Measurements from ENCODE around the gene ICAM1.
"Not testable (repeated sequence)": the region's sequence is repeated elsewhere in the genome, so short reads cannot be mapped to it uniquely, and the experiment has no call there.

Gene ICAM1

GRCh38 chr19:10231612-10232228, 39.2 kb upstream of the ICAM1 start:
- no peak for TF ChIP-seq ZNF274 (IDR thresholded peaks at IDR 0.05; ENCODE audit: low read depth, low read length)
- peak overlapping the region; percentile 21; the same call in 1 of the 2 replicates for H3K4me3 ChIP-seq (ENCODE audit: low read length)

GRCh38 chr19:10233946-10234345, 37.0 kb upstream of the ICAM1 start:
- no peak overlapping the region for H3K4me3 ChIP-seq (ENCODE audit: low read length)
- TF ChIP-seq ZNF274 (IDR thresholded peaks at IDR 0.05; ENCODE audit: low read depth, low read length): no peak

GRCh38 chr19:10235003-10235402, 35.9 kb upstream of the ICAM1 start:
- TF ChIP-seq ZNF274 (IDR thresholded peaks at IDR 0.05; ENCODE audit: low read depth, low read length): no peak
- H3K4me3 ChIP-seq (ENCODE audit: low read length): no peak overlapping the region

- not testable (repeated sequence) for H3K4me3 ChIP-seq (ENCODE audit: low read length)
These were observed 35.5 kb upstream of the ICAM1 start for GRCh38 chr19:10235409-10235808.

- H3K4me3 ChIP-seq (ENCODE audit: low read length): no peak overlapping the region
- no peak for TF ChIP-seq ZNF274 (IDR thresholded peaks at IDR 0.05; ENCODE audit: low read depth, low read length)
These were observed 33.2 kb upstream of the ICAM1 start for GRCh38 chr19:10237702-10238101.

GRCh38 chr19:10238172-10238783, 32.6 kb upstream of the ICAM1 start:
- TF ChIP-seq ZNF274 (IDR thresholded peaks at IDR 0.05; ENCODE audit: low read depth, low read length): no peak
- H3K4me3 ChIP-seq (ENCODE audit: low read length): no peak overlapping the region

- not testable (repeated sequence) for H3K4me3 ChIP-seq (ENCODE audit: low read length)
These were observed 29.0 kb upstream of the ICAM1 start for GRCh38 chr19:10241826-10242449.

- H3K4me3 ChIP-seq (ENCODE audit: low read length): no peak overlapping the region
- TF ChIP-seq ZNF274 (IDR thresholded peaks at IDR 0.05; ENCODE audit: low read depth, low read length): no peak
These were observed 27.3 kb upstream of the ICAM1 start for GRCh38 chr19:10243606-10244005.

GRCh38 chr19:10245189-10245939, 25.6 kb upstream of the ICAM1 start:
- no peak for TF ChIP-seq ZNF274 (IDR thresholded peaks at IDR 0.05; ENCODE audit: low read depth, low read length)
- H3K4me3 ChIP-seq (ENCODE audit: low read length): no peak overlapping the region

GRCh38 chr19:10246511-10246910, 24.4 kb upstream of the ICAM1 start:
- no peak for TF ChIP-seq ZNF274 (IDR thresholded peaks at IDR 0.05; ENCODE audit: low read depth, low read length)

GRCh38 chr19:10251792-10252694, 18.9 kb upstream of the ICAM1 start, which contains the start of gene MRPL4:
MRPL4 (plus strand) TSS chr19:10252214; CDS start chr19:10252254, 40 bp downstream.
- peak within 1 kb of the TSS; percentile 66 for H3K4me3 ChIP-seq (ENCODE audit: low read length)
- TF ChIP-seq ZNF274 (IDR thresholded peaks at IDR 0.05; ENCODE audit: low read depth, low read length): no peak

More at GRCh38 chr19:10246511-10246910, 24.4 kb upstream of the ICAM1 start:
- H3K4me3 ChIP-seq (ENCODE audit: low read length): no peak overlapping the region

GRCh38 chr19:10252707-10253106, 18.2 kb upstream of the ICAM1 start:
- peak overlapping the region; percentile 66 for H3K4me3 ChIP-seq (ENCODE audit: low read length)
- no peak for TF ChIP-seq ZNF274 (IDR thresholded peaks at IDR 0.05; ENCODE audit: low read depth, low read length)

- no peak overlapping the region for H3K4me3 ChIP-seq (ENCODE audit: low read length)
- no peak for TF ChIP-seq ZNF274 (IDR thresholded peaks at IDR 0.05; ENCODE audit: low read depth, low read length)
These were observed 16.7 kb upstream of the ICAM1 start for GRCh38 chr19:10254244-10254643.

GRCh38 chr19:10255358-10255757, 15.6 kb upstream of the ICAM1 start:
- H3K4me3 ChIP-seq (ENCODE audit: low read length): no peak overlapping the region
- TF ChIP-seq ZNF274 (IDR thresholded peaks at IDR 0.05; ENCODE audit: low read depth, low read length): no peak
